Activated CD4-positive, CD25-positive, alpha-beta regulatory T cell treated with anti-CD3 and anti-CD28 coated beads, Interleukin-2, amount 50 U/mL, for 72 hours (primary cell): ENCODE results near the gene IDS.

Source experiments
- DNase-seq: peaks from one replicate; pipeline ENCODE4 v3.0.0; 2021

The IDS gene

GRCh38 chrX:149455934-149456333, 49.2 kb downstream of the IDS start:
- DNase-seq = no peak

GRCh38 chrX:149453906-149454822, 50.9 kb downstream of the IDS start:
- DNase-seq = no peak

- DNase-seq = no peak
Measured at GRCh38 chrX:149453030-149453429, 52.1 kb downstream of the IDS start.

DNA sequence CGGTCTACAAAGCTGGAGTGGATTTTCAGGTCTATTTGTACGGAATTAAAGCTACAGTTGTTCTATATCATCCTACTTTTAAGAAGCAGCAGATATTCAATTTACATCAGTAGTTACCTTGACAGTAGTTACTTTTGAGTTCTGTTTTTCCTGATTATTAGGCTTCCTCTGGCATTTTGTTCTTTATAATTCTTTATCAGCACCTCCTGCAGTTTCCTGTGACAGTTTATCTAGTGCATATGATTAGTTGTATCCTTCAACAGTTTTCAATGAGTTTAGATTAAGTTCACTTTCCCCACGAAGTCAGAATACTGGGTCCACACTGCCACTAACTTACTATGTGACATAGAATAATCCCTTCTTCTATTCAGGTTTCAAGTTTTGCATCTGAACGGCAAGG, 71.7 kb downstream of the IDS start:
- no peak for DNase-seq

GRCh38 chrX:149433051-149433450, 72.1 kb downstream of the IDS start:
- no peak for DNase-seq
